IMR-90 (cell line): Measurements from ENCODE around the gene NLRP1. TPM values are rescaled to one million over a fixed set of nuclear protein-coding genes. Genes with fewer than 3 reads are reported as not detected.

ENCODE experiments used
- ATAC-seq: fragments of 200-7000 bp; cut with Tn5 transposase; 2 replicates; pipeline ENCODE4 v1.9.1; 2020; ENCODE audit warnings: low read depth, mild to moderate bottlenecking, moderate library complexity
- BruUV-seq: library from RNA; stranded (reverse); fragments of 400-500 nt; replicated peaks from 2 replicates; lab custom pipeline; 2021; lab: Mats Ljungman, UMichigan
- CTCF ChIA-PET: fragments of 300-600 bp; formaldehyde crosslinking; extraction: SDS; loops from one replicate; lab custom pipeline; 2021; ENCODE audit warnings: antibody characterized with exemption; lab: Yijun Ruan, JAX
- POLR2A ChIA-PET: fragments of 300-600 bp; sonication (Branson Sonifier 250); formaldehyde crosslinking; loops from one replicate; lab custom pipeline; 2022; ENCODE audit warnings: antibody characterized with exemption; ENCODE audit not compliant: unreplicated experiment; lab: Charles Lee
- DNase-seq: peaks from one replicate; pipeline ENCODE4 v3.0.0; 2013
- H2AFZ ChIP-seq: replicated peaks from 2 replicates; pipeline ENCODE3; 2013; ENCODE audit warnings: low read length, mild to moderate bottlenecking; ENCODE audit not compliant: poor library complexity
- H2AK5ac ChIP-seq: 2 replicates; pipeline ENCODE4 v1.6.1; 2013; ENCODE audit warnings: low read depth, low read length, inconsistent platforms
- H2AK9ac ChIP-seq: replicated peaks from 2 replicates; pipeline ENCODE3; 2013; ENCODE audit warnings: mild to moderate bottlenecking, low read depth, low read length, moderate library complexity; ENCODE audit not compliant: poor library complexity
- H2BK120ac ChIP-seq: 2 replicates; pipeline ENCODE4 v1.6.1; 2013; ENCODE audit warnings: low read depth, low read length, inconsistent platforms
- H2BK15ac ChIP-seq: 3 replicates; pipeline ENCODE4 v1.6.1; 2013; ENCODE audit warnings: low read depth, low read length, inconsistent platforms
- H2BK20ac ChIP-seq: 2 replicates; pipeline ENCODE4 v1.6.1; 2013; ENCODE audit warnings: low read depth, mild to moderate bottlenecking, inconsistent platforms, low read length, moderate library complexity
- H2BK5ac ChIP-seq: 2 replicates; pipeline ENCODE4 v1.6.1; 2013; ENCODE audit warnings: mild to moderate bottlenecking, low read depth, low read length, inconsistent platforms; ENCODE audit not compliant: poor library complexity, severe bottlenecking
- H3K14ac ChIP-seq: replicated peaks from 2 replicates; pipeline ENCODE4 v1.6.1; 2013; ENCODE audit warnings: low read depth, low read length, inconsistent platforms
- H3K18ac ChIP-seq: 2 replicates; pipeline ENCODE4 v1.6.1; 2013; ENCODE audit warnings: low read depth, low read length, control low read depth
- H3K23ac ChIP-seq: 2 replicates; pipeline ENCODE4 v1.6.1; 2013; ENCODE audit warnings: low read depth, low read length, inconsistent platforms
- H3K27ac ChIP-seq: 2 replicates; pipeline ENCODE4 v1.5.1; 2013; ENCODE audit warnings: mild to moderate bottlenecking, control low read depth, low read length; ENCODE audit not compliant: insufficient read depth
- H3K27me3 ChIP-seq: 2 replicates; pipeline ENCODE4 v1.6.1; 2013; ENCODE audit warnings: low read length; ENCODE audit not compliant: control insufficient read depth, insufficient read depth
- H3K36me3 ChIP-seq: 2 replicates; pipeline ENCODE4 v1.6.1; 2013; ENCODE audit warnings: low read length, mixed read lengths; ENCODE audit not compliant: control insufficient read depth, insufficient read depth
- H3K4ac ChIP-seq: 2 replicates; pipeline ENCODE4 v1.6.1; 2013; ENCODE audit warnings: low read depth, low read length, inconsistent platforms
- H3K4me1 ChIP-seq: 2 replicates; pipeline ENCODE4 v1.6.1; 2013; ENCODE audit warnings: low read length, mixed read lengths; ENCODE audit not compliant: control insufficient read depth, insufficient read depth
- H3K4me2 ChIP-seq: 2 replicates; pipeline ENCODE4 v1.6.1; 2013; ENCODE audit warnings: low read depth, mild to moderate bottlenecking, control low read depth, low read length, moderate library complexity
- H3K4me3 ChIP-seq: 2 replicates; pipeline ENCODE4 v1.5.1; 2013; ENCODE audit warnings: low read depth, mild to moderate bottlenecking, control low read depth, low read length, moderate library complexity; ENCODE audit not compliant: insufficient read depth
- H3K56ac ChIP-seq: 2 replicates; pipeline ENCODE4 v1.6.1; 2013; ENCODE audit warnings: low read length, inconsistent platforms; ENCODE audit not compliant: insufficient read depth; ENCODE audit errors: extremely low read depth
- H3K79me1 ChIP-seq, 2 experiments: 2 replicates each; pipeline ENCODE4 v1.6.1; 2013; ENCODE audit warnings: low read length in 2 of 2, inconsistent platforms in 1 of 2, low read depth in 1 of 2
- H3K9ac ChIP-seq: 2 replicates; pipeline ENCODE4 v1.6.1; 2013; ENCODE audit warnings: low read depth, low read length, control low read depth
- H3K9me1 ChIP-seq: 2 replicates; pipeline ENCODE4 v1.6.1; 2013; ENCODE audit warnings: low read length, inconsistent platforms; ENCODE audit not compliant: insufficient read depth
- H3K9me3 ChIP-seq: 2 replicates; pipeline ENCODE4 v1.6.1; 2013; ENCODE audit warnings: low read length; ENCODE audit not compliant: control insufficient read depth, insufficient read depth
- H4K20me1 ChIP-seq: 2 replicates; pipeline ENCODE4 v1.6.1; 2013; ENCODE audit warnings: low read length, inconsistent platforms; ENCODE audit not compliant: insufficient read depth
- H4K5ac ChIP-seq: 2 replicates; pipeline ENCODE4 v1.6.1; 2013; ENCODE audit warnings: mild to moderate bottlenecking, low read depth, low read length, control low read depth
- H4K8ac ChIP-seq, 2 experiments: 2 replicates each; pipeline ENCODE4 v1.6.1; 2013; ENCODE audit warnings: low read depth in 2 of 2, low read length in 2 of 2, control low read depth in 1 of 2, inconsistent platforms in 1 of 2
- H4K91ac ChIP-seq: 2 replicates; pipeline ENCODE4 v1.6.1; 2013; ENCODE audit warnings: low read depth, low read length, inconsistent platforms; ENCODE audit not compliant: insufficient read depth
- CEBPB ChIP-seq: IDR thresholded peaks from 2 replicates; pipeline ENCODE4 v1.6.1; 2012; ENCODE audit warnings: low read depth, low read length, improper control_type of control experiment
- CHD1 ChIP-seq: IDR thresholded peaks from 2 replicates; pipeline ENCODE4 v1.6.1; 2012; ENCODE audit warnings: low read depth, low read length, improper control_type of control experiment
- CTCF ChIP-seq: conservative IDR thresholded peaks from 2 replicates; pipeline ENCODE4 v1.5.1; 2012; ENCODE audit warnings: mild to moderate bottlenecking, low read depth, low read length, improper control_type of control experiment
- FOS ChIP-seq: fragments of 150-350 bp; IDR thresholded peaks from 2 replicates; pipeline ENCODE4 v1.6.1; 2016; ENCODE audit warnings: low read depth, low read length
- MXI1 ChIP-seq: IDR thresholded peaks from 2 replicates; pipeline ENCODE4 v1.6.1; 2012; ENCODE audit warnings: low read depth, mild to moderate bottlenecking, low read length, moderate library complexity, borderline replicate concordance
- NFE2L2 ChIP-seq: fragments of 150-350 bp; IDR thresholded peaks from 2 replicates; pipeline ENCODE4 v1.6.1; 2016; ENCODE audit warnings: low read depth, mild to moderate bottlenecking, low read length
- RCOR1 ChIP-seq: IDR thresholded peaks from 2 replicates; pipeline ENCODE4 v1.6.1; 2012; ENCODE audit warnings: mild to moderate bottlenecking, low read length, improper control_type of control experiment; ENCODE audit not compliant: insufficient replicate concordance
- RFX5 ChIP-seq: IDR thresholded peaks from 2 replicates; pipeline ENCODE4 v1.8.0; 2012; ENCODE audit warnings: low read depth, mild to moderate bottlenecking, low read length, moderate library complexity
- SMC3 ChIP-seq: fragments of 150-350 bp; IDR thresholded peaks from 2 replicates; pipeline ENCODE4 v1.6.1; 2016; ENCODE audit warnings: low read depth, mild to moderate bottlenecking, antibody characterized with exemption, low read length, moderate library complexity
- USF2 ChIP-seq: fragments of 150-350 bp; IDR thresholded peaks from 2 replicates; pipeline ENCODE4 v1.6.1; 2017; ENCODE audit warnings: mild to moderate bottlenecking, antibody characterized with exemption, low read length, low read depth
- WGBS, 2 experiments: methylation state at CpG; one replicate each; pipeline versions ENCODE4 v1.1.5 to v1.1.7; 2013; ENCODE audit warnings: missing lambda C conversion rate in 2 of 2; ENCODE audit not compliant: insufficient read length in 1 of 2; ENCODE audit errors: extremely low coverage in 2 of 2; 5-methylcytosine and 5-hydroxymethylcytosine counted together
- dilution Hi-C: fragments of 300-500 bp; cut with HindIII; formaldehyde crosslinking; loops from one replicate; pipeline ENCODE4 v1.14.3; 2018; ENCODE audit warnings: low sequenced_read_pairs; ENCODE audit not compliant: unreplicated experiment
- in situ Hi-C: fragments of 300-500 bp; cut with MboI; formaldehyde crosslinking; loops from 3 replicates; pipeline ENCODE4 v1.14.3; 2019; ENCODE audit warnings: low sequenced_read_pairs, inconsistent platforms, mixed read lengths
- intact Hi-C: fragments of 100-400 bp; cut with micrococcal nuclease; formaldehyde crosslinking; loops from 2 replicates; pipeline ENCODE4 v1.10.0; 2022
- polyA plus RNA-seq, 3 experiments: library from polyadenylated mRNA; depleted of rRNA; stranded (reverse); fragments of >200 nt; gene quantifications; 2 replicates each; pipeline ENCODE4 v1.2.3, GENCODE V29; 2012; ENCODE audit warnings: low replicate concordance in 1 of 3
- total RNA-seq: library from RNA; depleted of rRNA; stranded (reverse); fragments of >200 nt; gene quantifications from 2 replicates; pipeline ENCODE4 v1.2.3, GENCODE V29; 2012

NLRP1 gene
- total and polyA plus RNA-seq, 2 of the 4 experiments (the other 2 are of a cell fraction) = 134 to 340 TPM

- no TSS peak for BruUV-seq
- ATAC-seq (no peak), DNase-seq (no peak)
- no peak overlapping the region for H2BK5ac ChIP-seq
- no peak overlapping the region for H3K9ac ChIP-seq
- peaks cover 11% of the 10 kb centered on the region for H3K36me3 ChIP-seq
- dilution Hi-C loops (no loop called here), in situ Hi-C loops (no loop called here), intact Hi-C loops (no loop called here)
- no CpG with 5 or more reads among the region's 3 CpGs for WGBS, 2 experiments
- peaks cover 3 to 42% of the 10 kb centered on the region in 2 experiments; a peak in 3 of 4 replicates for H3K79me1 ChIP-seq
- H3K4me2 ChIP-seq = no peak overlapping the region
- no peak overlapping the region for H4K8ac ChIP-seq
- no peak overlapping the region for H2AK9ac ChIP-seq
- H3K14ac ChIP-seq = no peak overlapping the region
- no peak overlapping the region for H3K4me3 ChIP-seq
- H3K4ac ChIP-seq = no peak overlapping the region
- H2BK15ac ChIP-seq = no peak overlapping the region
- H4K20me1 ChIP-seq = no peaks in the 10 kb centered on the region
- H2AK5ac ChIP-seq = no peak overlapping the region
- no peaks in the 10 kb centered on the region for H3K27me3 ChIP-seq
- no peak overlapping the region for H4K91ac ChIP-seq
- H3K56ac ChIP-seq = no peak overlapping the region
- H3K9me1 ChIP-seq = peaks cover 9% of the 10 kb centered on the region; the same call in 1 of the 2 replicates
- peaks cover 6% of the 10 kb centered on the region for H3K4me1 ChIP-seq
- H3K18ac ChIP-seq = no peak overlapping the region
- no peak overlapping the region for H2BK20ac ChIP-seq
- H2BK120ac ChIP-seq = no peak overlapping the region
- no peak overlapping the region for H4K5ac ChIP-seq
- H3K23ac ChIP-seq = no peak overlapping the region
- H3K27ac ChIP-seq = no peak overlapping the region
- H3K9me3 ChIP-seq = no peaks in the 10 kb centered on the region
- no peak overlapping the region for H2AFZ ChIP-seq
- TF ChIP-seq CTCF = no peak
- TF ChIP-seq RFX5 = no peak
- TF ChIP-seq CHD1 = no peak
- TF ChIP-seq MXI1 = no peak
- no peak for TF ChIP-seq NFE2L2
- no peak for TF ChIP-seq CEBPB
- no peak for TF ChIP-seq USF2
- TF ChIP-seq RCOR1 = no peak
- TF ChIP-seq FOS = no peak
- TF ChIP-seq SMC3 = no peak
- POLR2A ChIA-PET = no interaction called here
- CTCF ChIA-PET = no interaction called here
These were observed 30.8 kb downstream of the NLRP1 start for GRCh38 chr17:5553479-5553878.
